Lower lobe of right lung (tissue), 2 donors: ENCODE results near the gene EXD1. TPM values are rescaled to one million over a fixed set of nuclear protein-coding genes. Genes with fewer than 3 reads are reported as not detected.

Experiments
- ATAC-seq, 2 donors: fragments of 200-7000 bp; cut with Tn5 transposase; one replicate each; pipeline ENCODE4 v1.9.1; 2020 to 2022; ENCODE audit warnings: mild to moderate bottlenecking in 2 of 2, moderate library complexity in 2 of 2
- DNase-seq: peaks from one replicate; pipeline ENCODE4 v3.0.0-alpha.2; 2020
- H3K27ac ChIP-seq: fragments of 200-600 bp; one replicate; pipeline ENCODE4 v1.8.0; 2022
- H3K27me3 ChIP-seq: fragments of 200-600 bp; one replicate; pipeline ENCODE4 v1.8.0; 2022; ENCODE audit warnings: low read depth
- H3K36me3 ChIP-seq: fragments of 200-600 bp; one replicate; pipeline ENCODE4 v1.8.0; 2022; ENCODE audit warnings: mild to moderate bottlenecking
- H3K4me1 ChIP-seq: fragments of 200-600 bp; one replicate; pipeline ENCODE4 v1.8.0; 2022
- H3K4me3 ChIP-seq: fragments of 200-600 bp; one replicate; pipeline ENCODE4 v1.8.0; 2022; ENCODE audit warnings: mild to moderate bottlenecking
- H3K9me3 ChIP-seq: fragments of 200-600 bp; one replicate; pipeline ENCODE4 v1.8.0; 2022
- CTCF ChIP-seq: fragments of 200-600 bp; IDR thresholded peaks from one replicate; pipeline ENCODE4 v1.8.0; 2022; ENCODE audit warnings: antibody characterized with exemption, mild to moderate bottlenecking
- intact Hi-C: fragments of 100-400 bp; cut with DNase I; formaldehyde crosslinking; loops from one replicate; pipeline ENCODE4 v1.11.0; 2022
- long read RNA-seq: library from polyadenylated mRNA; unstranded; transcript quantifications from one replicate; pipeline ENCODE4 v2.0.0, GENCODE V29; 2021
- total RNA-seq: library from RNA; stranded (reverse); fragmentation: NEBNext Ultra II Directional; extraction: Animal tissue kit (Norgen Biotek cat#: 25700); gene quantifications from one replicate; pipeline ENCODE4 v1.2.1, GENCODE V29; 2021
- donor health status: DM: no; HTN: yes; CAD: no; lungs with severe emphysema.

The EXD1 gene, protein sequence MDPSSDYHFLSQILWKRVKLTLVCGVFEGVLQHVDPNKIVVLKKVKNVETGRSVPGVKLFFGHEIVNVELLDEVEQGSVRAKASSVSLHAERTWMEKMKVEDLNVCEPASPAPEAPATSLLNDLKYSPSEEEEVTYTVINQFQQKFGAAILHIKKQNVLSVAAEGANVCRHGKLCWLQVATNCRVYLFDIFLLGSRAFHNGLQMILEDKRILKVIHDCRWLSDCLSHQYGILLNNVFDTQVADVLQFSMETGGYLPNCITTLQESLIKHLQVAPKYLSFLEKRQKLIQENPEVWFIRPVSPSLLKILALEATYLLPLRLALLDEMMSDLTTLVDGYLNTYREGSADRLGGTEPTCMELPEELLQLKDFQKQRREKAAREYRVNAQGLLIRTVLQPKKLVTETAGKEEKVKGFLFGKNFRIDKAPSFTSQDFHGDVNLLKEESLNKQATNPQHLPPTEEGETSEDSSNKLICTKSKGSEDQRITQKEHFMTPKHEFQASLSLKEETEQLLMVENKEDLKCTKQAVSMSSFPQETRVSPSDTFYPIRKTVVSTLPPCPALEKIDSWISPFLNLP
- not detected for total RNA-seq
- long read RNA-seq, partial matches to known transcripts = 4 of 5 reads
- long read RNA-seq, other reads (novel, unspliced or antisense) = 1 of 5 reads

DNA sequence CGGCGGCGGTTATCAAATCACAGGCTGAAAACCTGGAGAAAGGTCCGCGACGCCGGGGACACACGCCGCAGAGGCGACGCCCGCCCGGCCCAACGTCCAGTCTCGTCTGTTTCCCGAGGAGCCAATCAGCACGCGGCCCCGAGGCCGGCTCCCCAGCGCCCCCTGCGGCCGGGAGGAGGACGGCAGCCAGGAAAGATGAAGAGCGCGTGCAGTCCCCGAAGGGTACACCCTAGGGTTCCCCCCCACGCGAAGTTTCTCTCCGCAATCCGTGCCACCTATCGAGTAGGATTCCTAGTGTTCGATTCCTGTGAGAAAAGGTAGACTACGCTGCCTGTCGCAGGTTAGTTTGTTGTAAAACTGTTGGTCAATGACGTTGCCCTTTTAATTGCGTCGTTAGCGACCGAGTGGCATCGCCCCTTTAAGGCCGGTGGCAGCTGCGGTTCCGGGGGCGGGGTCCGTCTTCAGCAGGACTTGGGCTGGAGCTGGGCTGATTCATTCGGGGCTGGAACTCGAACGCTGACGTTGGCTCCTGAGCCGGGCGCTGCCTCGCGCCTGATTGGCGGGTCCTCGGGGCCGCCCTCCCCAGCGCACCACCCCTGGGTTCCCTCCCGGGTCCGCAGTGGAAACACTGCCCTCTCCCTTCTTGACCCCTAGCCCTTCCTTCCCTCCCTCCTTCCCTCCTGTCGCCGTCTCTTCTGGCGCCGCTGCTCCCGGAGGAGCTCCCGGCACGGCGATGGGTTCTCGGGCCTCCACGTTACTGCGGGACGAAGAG is at the start of gene EXD1, which contains the start of gene CHP1:
EXD1 (minus strand) TSS at position 108 of the 772 bp plus-strand sequence. CDS start 4,182 bp downstream, outside the sequence.
CHP1 (plus strand) TSS at position 619 of the 772 bp plus-strand sequence; CDS start at position 734, 115 bp downstream.
- ATAC-seq (peak; percentile 99), DNase-seq (peak; percentile 100)
- H3K9me3 ChIP-seq = no peaks in the 10 kb centered on the region
- intact Hi-C loops = no loop called here
- H3K27me3 ChIP-seq = no peaks in the 10 kb centered on the region
- H3K36me3 ChIP-seq = no peaks in the 10 kb centered on the region
- peak within 1 kb of the TSS; percentile 90 for H3K27ac ChIP-seq
- H3K4me3 ChIP-seq = peak within 1 kb of the TSS; percentile 76
- H3K4me1 ChIP-seq = peaks cover 34% of the 10 kb centered on the region
- TF ChIP-seq CTCF = peak; percentile 94

DNA sequence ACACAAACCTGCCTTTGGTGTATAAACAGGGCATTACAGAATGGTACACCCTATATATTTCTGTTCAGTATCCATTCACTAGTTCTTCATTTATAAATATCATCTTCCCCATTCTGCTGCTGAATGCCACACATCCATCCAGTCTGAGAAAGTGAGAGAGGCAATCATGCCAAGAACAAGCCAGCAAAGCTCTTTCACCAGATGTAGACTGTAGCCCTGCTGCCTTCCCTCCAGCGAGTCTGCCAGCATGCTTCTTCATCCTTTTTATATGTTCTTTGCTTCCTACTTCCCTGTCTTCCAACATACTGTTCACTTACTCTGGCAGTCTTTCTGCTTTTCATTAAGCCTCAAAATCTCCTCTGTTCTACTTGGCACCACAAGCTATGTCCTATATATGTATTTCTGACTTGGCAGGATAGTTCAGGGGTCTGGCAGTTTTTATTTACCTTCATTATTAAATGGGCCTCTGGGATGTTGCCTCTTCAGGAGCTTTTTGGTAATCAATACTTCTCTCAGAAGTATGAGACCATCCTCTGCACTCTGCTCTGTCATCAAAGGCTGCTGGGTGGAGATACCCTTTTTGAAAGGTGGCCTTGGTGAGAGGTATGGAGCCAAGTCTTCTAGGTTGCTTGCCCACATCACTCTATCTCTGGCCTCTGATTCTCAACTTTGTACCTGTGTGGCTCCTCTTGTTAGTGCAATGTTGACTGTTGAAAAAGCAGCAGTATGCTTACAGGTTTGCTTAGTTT is 49.2 kb upstream of the EXD1 start:
- H3K27ac ChIP-seq = no peak overlapping the region
- intact Hi-C loops = no loop called here
- H3K4me1 ChIP-seq = peaks cover 4% of the 10 kb centered on the region
- TF ChIP-seq CTCF = no peak
- no peaks in the 10 kb centered on the region for H3K9me3 ChIP-seq
- H3K4me3 ChIP-seq = no peak overlapping the region
- H3K36me3 ChIP-seq = peaks cover 55% of the 10 kb centered on the region
- DNase-seq = no peak
- H3K27me3 ChIP-seq = no peaks in the 10 kb centered on the region
- no peak for ATAC-seq

- Histone ChIP-seq H3K9me3 (no peaks in the 10 kb centered on the region), H3K4me3 (no peak overlapping the region), H3K27me3 (no peaks in the 10 kb centered on the region), H3K27ac (no peak overlapping the region), H3K36me3 (peaks cover 68% of the 10 kb centered on the region), H3K4me1 (peaks cover 4% of the 10 kb centered on the region)
- intact Hi-C loops = no loop called here
- ATAC-seq (no peak), DNase-seq (no peak)
- TF ChIP-seq CTCF = no peak
Observed at GRCh38 chr15:41278319-41278718, 47.8 kb upstream of the EXD1 start.

- Histone ChIP-seq H3K36me3 (peaks cover 83% of the 10 kb centered on the region), H3K4me1 (no peaks in the 10 kb centered on the region), H3K4me3 (no peak overlapping the region), H3K27ac (no peak overlapping the region), H3K9me3 (no peaks in the 10 kb centered on the region), H3K27me3 (no peaks in the 10 kb centered on the region)
- no peak for TF ChIP-seq CTCF
- no peak for ATAC-seq
- no peak for DNase-seq
- intact Hi-C loops = no loop called here
Observed at GRCh38 chr15:41276831-41277230, 46.3 kb upstream of the EXD1 start.

GRCh38 chr15:41269887-41270286 is 39.3 kb upstream of the EXD1 start:
- no peaks in the 10 kb centered on the region for H3K27me3 ChIP-seq
- no peak overlapping the region for H3K4me3 ChIP-seq
- no peaks in the 10 kb centered on the region for H3K9me3 ChIP-seq
- H3K27ac ChIP-seq = no peak overlapping the region
- no peak for TF ChIP-seq CTCF
- DNase-seq (no peak), ATAC-seq (no peak)
- peaks cover 85% of the 10 kb centered on the region for H3K36me3 ChIP-seq
- H3K4me1 ChIP-seq = no peaks in the 10 kb centered on the region
- intact Hi-C loops = no loop called here
